Stimulated activated naive CD8-positive, alpha-beta T cell treated with anti-CD3 and anti-CD28 coated beads, Interleukin-15, Interleukin-2, amounts not matched to agents 100 ng/mL and 50 ng/mL, for 24 hours (primary cell): ENCODE data around the gene TBC1D22B.

Experiments used
- H3K27ac Mint-ChIP-seq: one replicate; pipeline ENCODE4 v1.8.0; 2021; ENCODE audit warnings: mild to moderate bottlenecking, mixed read lengths
- H3K27me3 Mint-ChIP-seq: one replicate; pipeline ENCODE4 v1.8.0; 2021; ENCODE audit warnings: mixed read lengths
- H3K36me3 Mint-ChIP-seq: one replicate; pipeline ENCODE4 v1.8.0; 2021; ENCODE audit warnings: low read depth, mixed read lengths
- H3K4me1 Mint-ChIP-seq: one replicate; pipeline ENCODE4 v1.8.0; 2021; ENCODE audit warnings: low read depth, mixed read lengths
- H3K4me3 Mint-ChIP-seq: one replicate; pipeline ENCODE4 v1.8.0; 2021; ENCODE audit warnings: mild to moderate bottlenecking, mixed read lengths
- H3K9me3 Mint-ChIP-seq: one replicate; pipeline ENCODE4 v1.8.0; 2021; ENCODE audit warnings: mixed read lengths

The TBC1D22B gene

DNA sequence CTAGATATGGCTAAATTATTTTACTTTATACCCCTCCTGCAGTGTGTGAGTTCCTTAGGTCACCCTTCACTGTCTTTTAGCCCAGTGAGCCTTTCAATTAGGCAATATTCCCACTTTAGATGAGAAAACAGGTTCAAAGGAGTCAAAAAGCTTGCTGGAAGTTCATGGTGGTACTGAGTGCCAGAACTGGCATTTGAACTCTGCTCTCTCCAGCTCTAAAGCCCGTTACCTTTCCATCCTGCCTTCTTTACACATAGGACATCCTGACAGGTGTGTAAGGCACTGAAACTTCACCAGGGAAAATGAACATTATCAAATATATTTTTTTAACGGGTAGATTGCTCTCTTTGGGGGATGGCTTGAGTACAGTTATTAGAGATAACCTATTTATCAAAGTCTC is 11.5 kb downstream of the TBC1D22B start:
- peaks cover 33% of the 10 kb centered on the region for H3K4me1 Mint-ChIP-seq
- no peaks in the 10 kb centered on the region for H3K9me3 Mint-ChIP-seq
- H3K27me3 Mint-ChIP-seq, result no peaks in the 10 kb centered on the region
- peaks cover 25% of the 10 kb centered on the region for H3K36me3 Mint-ChIP-seq
- H3K4me3 Mint-ChIP-seq, result no peak overlapping the region
- H3K27ac Mint-ChIP-seq, result no peak overlapping the region

- H3K4me3 Mint-ChIP-seq, result peak overlapping the region; percentile 4
- H3K36me3 Mint-ChIP-seq, result peaks cover 35% of the 10 kb centered on the region
- peaks cover 46% of the 10 kb centered on the region for H3K4me1 Mint-ChIP-seq
- no peaks in the 10 kb centered on the region for H3K9me3 Mint-ChIP-seq
- H3K27me3 Mint-ChIP-seq, result no peaks in the 10 kb centered on the region
- H3K27ac Mint-ChIP-seq, result peak overlapping the region; percentile 5
Observed at GRCh38 chr6:37272834-37273566, 15.4 kb downstream of the TBC1D22B start.

DNA sequence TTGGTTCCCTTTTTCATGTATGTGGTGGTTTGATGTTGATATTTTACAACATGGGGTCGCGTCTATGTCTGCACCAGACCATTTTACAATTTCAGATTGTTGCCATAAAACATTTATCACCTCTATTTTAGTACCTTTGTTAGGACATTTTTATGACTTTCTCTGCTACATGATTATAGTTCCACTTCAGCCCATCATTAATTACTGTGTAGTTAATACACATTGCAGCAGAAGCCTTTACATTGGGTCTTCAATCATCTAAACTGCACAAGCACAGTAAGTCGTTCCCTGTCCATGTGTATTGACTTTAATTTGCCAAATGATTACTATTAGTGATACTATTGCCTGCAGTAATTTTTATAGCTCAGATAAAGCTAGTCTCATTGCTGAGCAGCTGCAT is 16.1 kb downstream of the TBC1D22B start:
- H3K27ac Mint-ChIP-seq, result no peak overlapping the region
- peaks cover 35% of the 10 kb centered on the region for H3K36me3 Mint-ChIP-seq
- H3K4me3 Mint-ChIP-seq, result no peak overlapping the region
- peaks cover 48% of the 10 kb centered on the region for H3K4me1 Mint-ChIP-seq
- no peaks in the 10 kb centered on the region for H3K27me3 Mint-ChIP-seq
- H3K9me3 Mint-ChIP-seq, result no peaks in the 10 kb centered on the region

- Mint-ChIP-seq H3K4me3 (no peak overlapping the region), H3K27me3 (no peaks in the 10 kb centered on the region)
Observed at GRCh38 chr6:37275350-37275749, 17.8 kb downstream of the TBC1D22B start.

GRCh38 chr6:37277001-37277409 is 19.4 kb downstream of the TBC1D22B start:
- Mint-ChIP-seq H3K9me3 (no peaks in the 10 kb centered on the region), H3K27me3 (no peaks in the 10 kb centered on the region), H3K27ac (no peak overlapping the region), H3K36me3 (peaks cover 37% of the 10 kb centered on the region), H3K4me1 (peaks cover 48% of the 10 kb centered on the region), H3K4me3 (no peak overlapping the region)

More at GRCh38 chr6:37275350-37275749, 17.8 kb downstream of the TBC1D22B start:
- Mint-ChIP-seq H3K27ac (peak overlapping the region; percentile 11), H3K4me1 (peaks cover 48% of the 10 kb centered on the region), H3K36me3 (peaks cover 41% of the 10 kb centered on the region), H3K9me3 (no peaks in the 10 kb centered on the region)

DNA sequence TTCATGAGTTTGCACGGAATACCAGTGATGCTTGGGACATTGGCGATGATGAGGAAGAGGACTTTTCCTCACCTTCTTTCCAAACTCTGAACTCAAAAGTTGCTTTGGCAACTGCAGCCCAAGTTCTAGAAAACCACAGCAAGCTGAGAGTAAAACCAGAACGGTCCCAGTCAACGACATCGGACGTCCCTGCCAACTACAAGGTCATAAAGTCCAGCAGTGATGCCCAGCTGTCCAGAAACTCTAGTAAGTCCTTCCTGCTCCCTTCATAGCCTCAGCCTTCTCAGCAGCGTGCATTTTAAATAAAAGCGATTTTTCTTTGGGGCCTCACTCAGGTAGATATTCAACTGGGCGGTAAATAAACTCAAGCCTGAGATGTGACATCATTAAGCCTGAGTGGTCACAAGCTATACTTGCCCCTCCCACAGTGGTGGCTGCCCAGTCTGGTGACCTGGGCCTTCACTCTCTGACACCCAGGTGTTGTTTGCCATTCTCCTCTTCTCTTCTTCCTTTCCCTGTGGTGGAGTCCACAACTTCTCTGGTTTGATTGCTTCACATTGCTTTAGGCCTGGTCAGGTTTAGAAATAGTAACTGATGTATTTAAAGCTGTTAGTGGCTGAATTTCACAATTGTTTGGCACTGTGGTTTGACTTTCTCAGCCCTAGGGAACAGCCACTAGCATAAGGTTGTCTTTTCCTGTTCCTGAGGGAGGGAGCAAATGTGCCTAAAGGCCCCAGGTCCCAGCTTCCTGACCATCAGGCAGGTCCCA is 22.0 kb downstream of the TBC1D22B start:
- Mint-ChIP-seq H3K36me3 (peaks cover 46% of the 10 kb centered on the region), H3K9me3 (no peaks in the 10 kb centered on the region), H3K27ac (no peak overlapping the region), H3K27me3 (no peaks in the 10 kb centered on the region), H3K4me1 (peaks cover 28% of the 10 kb centered on the region), H3K4me3 (no peak overlapping the region)

- H3K4me3 Mint-ChIP-seq, result no peak overlapping the region
- no peak overlapping the region for H3K27ac Mint-ChIP-seq
- H3K36me3 Mint-ChIP-seq, result peaks cover 50% of the 10 kb centered on the region
- no peaks in the 10 kb centered on the region for H3K9me3 Mint-ChIP-seq
- peaks cover 26% of the 10 kb centered on the region for H3K4me1 Mint-ChIP-seq
- no peaks in the 10 kb centered on the region for H3K27me3 Mint-ChIP-seq
Observed at GRCh38 chr6:37280162-37280887, 22.8 kb downstream of the TBC1D22B start.

DNA sequence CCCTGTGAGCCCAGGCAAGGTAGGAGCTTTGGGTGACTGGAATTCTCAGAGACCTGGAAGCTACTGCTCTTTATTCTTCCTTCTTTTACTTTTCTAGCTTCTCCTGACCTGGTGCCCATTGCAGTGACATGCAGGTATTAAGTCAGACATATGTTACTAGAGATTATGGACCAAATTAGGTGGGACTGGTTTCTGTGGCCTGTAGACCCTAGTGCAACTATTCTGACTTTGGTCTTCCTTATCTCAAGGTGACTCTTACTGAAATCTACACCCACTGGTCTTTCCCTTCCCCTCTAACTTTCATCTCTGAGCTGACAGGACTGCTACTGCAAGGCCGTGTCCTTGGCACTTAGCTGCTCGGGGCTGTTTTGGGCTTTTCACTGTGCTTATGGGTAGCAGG is 24.8 kb downstream of the TBC1D22B start:
- peaks cover 19% of the 10 kb centered on the region for H3K4me1 Mint-ChIP-seq
- no peaks in the 10 kb centered on the region for H3K27me3 Mint-ChIP-seq
- H3K4me3 Mint-ChIP-seq, result no peak overlapping the region
- no peaks in the 10 kb centered on the region for H3K9me3 Mint-ChIP-seq
- no peak overlapping the region for H3K27ac Mint-ChIP-seq
- H3K36me3 Mint-ChIP-seq, result peaks cover 58% of the 10 kb centered on the region

DNA sequence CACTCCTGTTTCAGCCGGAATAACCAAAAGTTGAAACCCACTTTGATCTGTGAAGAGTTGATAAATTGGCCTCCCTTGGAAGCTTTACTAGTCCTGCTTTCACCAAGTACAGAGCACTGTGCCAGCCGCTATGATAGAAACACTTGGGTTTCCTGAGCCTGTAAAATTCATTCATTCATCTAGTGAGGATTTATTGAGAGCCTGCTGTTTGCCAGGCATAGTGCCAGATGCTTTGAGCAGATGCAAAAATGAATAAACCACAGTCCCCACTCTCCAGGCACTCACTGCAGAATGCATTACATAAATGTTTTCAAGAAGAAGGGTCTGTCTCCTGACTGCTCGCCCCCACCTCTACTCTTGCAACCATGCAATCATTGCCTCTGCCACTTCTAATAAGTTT is 25.7 kb downstream of the TBC1D22B start:
- Mint-ChIP-seq H3K36me3 (peaks cover 63% of the 10 kb centered on the region), H3K27me3 (no peaks in the 10 kb centered on the region), H3K9me3 (no peaks in the 10 kb centered on the region), H3K27ac (no peak overlapping the region), H3K4me1 (peaks cover 15% of the 10 kb centered on the region), H3K4me3 (no peak overlapping the region)

GRCh38 chr6:37283671-37284151 is 26.1 kb downstream of the TBC1D22B start:
- Mint-ChIP-seq H3K27ac (no peak overlapping the region), H3K27me3 (no peaks in the 10 kb centered on the region), H3K4me1 (peaks cover 18% of the 10 kb centered on the region), H3K4me3 (no peak overlapping the region), H3K36me3 (peaks cover 63% of the 10 kb centered on the region), H3K9me3 (no peaks in the 10 kb centered on the region)

DNA sequence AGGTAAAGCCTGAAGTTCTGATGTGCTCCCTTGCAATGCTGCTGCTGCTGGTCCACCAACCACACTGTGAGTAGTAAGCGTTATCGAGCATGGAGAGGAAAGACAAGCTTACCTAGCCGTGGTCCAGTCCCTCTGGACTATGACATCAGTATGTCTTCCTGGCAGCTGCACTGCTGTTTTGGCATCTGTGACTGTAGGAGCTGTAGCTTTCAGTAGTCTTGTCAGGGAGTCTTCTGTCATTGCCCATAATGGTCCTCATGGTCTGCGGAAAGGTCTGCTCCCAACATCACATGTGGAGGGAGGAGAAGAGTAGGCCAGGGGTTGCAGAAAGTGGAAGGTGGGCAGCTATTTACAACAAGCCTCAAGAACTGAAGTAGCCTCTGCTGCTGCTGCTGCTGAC is 27.2 kb downstream of the TBC1D22B start:
- peaks cover 59% of the 10 kb centered on the region for H3K36me3 Mint-ChIP-seq
- H3K4me1 Mint-ChIP-seq, result peaks cover 28% of the 10 kb centered on the region
- H3K9me3 Mint-ChIP-seq, result no peaks in the 10 kb centered on the region
- no peak overlapping the region for H3K4me3 Mint-ChIP-seq
- H3K27me3 Mint-ChIP-seq, result no peaks in the 10 kb centered on the region
- H3K27ac Mint-ChIP-seq, result no peak overlapping the region

DNA sequence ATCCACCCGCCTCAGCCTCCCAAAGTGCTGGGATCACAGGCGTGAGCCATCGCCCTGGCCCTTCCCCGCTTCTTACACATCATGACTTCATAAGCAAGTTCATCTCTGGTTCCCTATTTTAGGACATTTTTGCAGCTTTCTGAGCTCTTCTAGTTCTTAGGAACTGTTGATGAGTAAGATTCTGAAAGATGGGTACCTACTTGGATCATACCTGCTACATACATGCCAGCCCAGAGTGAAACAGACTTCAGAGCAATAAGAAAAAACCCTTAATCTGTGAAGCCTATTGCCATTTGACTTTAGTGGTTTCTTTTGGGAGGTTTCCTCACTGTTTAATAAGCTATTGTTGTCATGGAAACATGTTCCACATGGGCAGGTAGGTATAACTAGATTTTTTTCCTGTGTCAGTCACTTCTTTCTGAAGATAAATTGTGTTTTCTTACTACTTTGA is 28.3 kb downstream of the TBC1D22B start:
- Mint-ChIP-seq H3K27me3 (no peaks in the 10 kb centered on the region), H3K36me3 (peaks cover 60% of the 10 kb centered on the region), H3K9me3 (no peaks in the 10 kb centered on the region), H3K27ac (peak overlapping the region; percentile 34), H3K4me1 (peaks cover 36% of the 10 kb centered on the region), H3K4me3 (no peak overlapping the region)

GRCh38 chr6:37287519-37288157 is 30.1 kb downstream of the TBC1D22B start:
- H3K27me3 Mint-ChIP-seq, result no peaks in the 10 kb centered on the region
- H3K4me1 Mint-ChIP-seq, result peaks cover 36% of the 10 kb centered on the region
- peaks cover 70% of the 10 kb centered on the region for H3K36me3 Mint-ChIP-seq
- no peaks in the 10 kb centered on the region for H3K9me3 Mint-ChIP-seq
- H3K27ac Mint-ChIP-seq, result no peak overlapping the region
- H3K4me3 Mint-ChIP-seq, result no peak overlapping the region

- no peaks in the 10 kb centered on the region for H3K9me3 Mint-ChIP-seq
- H3K27me3 Mint-ChIP-seq, result no peaks in the 10 kb centered on the region
- H3K27ac Mint-ChIP-seq, result no peak overlapping the region
- no peak overlapping the region for H3K4me3 Mint-ChIP-seq
- peaks cover 67% of the 10 kb centered on the region for H3K36me3 Mint-ChIP-seq
- H3K4me1 Mint-ChIP-seq, result peaks cover 36% of the 10 kb centered on the region
Observed at GRCh38 chr6:37288247-37288646, 30.7 kb downstream of the TBC1D22B start.
